Endothelial cell of umbilical vein (primary cell): ENCODE measurements around the gene CDC25A.

Experiments used
- CTCF ChIP-seq, 2 donors: IDR thresholded peaks; 1 replicate in 1 of 2; 2 replicates in 1 of 2; pipeline ENCODE4 v1.5.1; 2011; ENCODE audit warnings: low read length in 2 of 2, mild to moderate bottlenecking in 2 of 2, moderate library complexity in 2 of 2, control low read depth in 1 of 2, inconsistent platforms in 1 of 2, low read depth in 1 of 2; ENCODE audit not compliant: insufficient read depth in 1 of 2; ENCODE audit errors: extremely low read depth in 1 of 2
- MAX ChIP-seq: IDR thresholded peaks from 2 replicates; pipeline ENCODE4 v1.6.1; 2011; ENCODE audit not compliant: insufficient read depth, insufficient read length
- POLR2A ChIP-seq: IDR thresholded peaks from 2 replicates; pipeline ENCODE4 v1.6.1; 2012; ENCODE audit warnings: low read depth, mild to moderate bottlenecking, control low read depth, low read length

DNA sequence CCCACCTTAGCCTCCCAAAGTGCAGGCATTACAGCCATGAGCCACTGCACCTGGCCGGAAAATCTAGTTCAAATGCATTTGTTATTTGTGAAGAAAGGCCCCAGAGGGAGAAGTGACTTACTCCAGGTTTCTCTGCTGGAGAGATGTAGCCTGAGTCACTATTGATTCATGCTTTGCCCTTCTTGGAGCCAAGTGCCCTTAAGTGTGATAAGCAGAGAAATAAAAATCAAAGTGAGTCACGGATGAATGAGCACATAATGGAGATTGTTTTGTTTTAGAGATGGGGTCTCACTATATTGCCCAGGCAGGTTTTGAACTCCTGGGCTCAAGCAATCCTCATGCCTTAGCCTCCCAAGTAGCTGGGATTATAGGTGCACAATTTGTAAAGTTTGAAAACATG is 33.1 kb downstream of the CDC25A start:
- no peak for TF ChIP-seq CTCF (IDR thresholded peaks at IDR 0.05; ENCODE audit: extremely low read depth in 1 of 2, insufficient read depth in 1 of 2, low read depth in 1 of 2, low read length in 2 of 2)
- TF ChIP-seq POLR2A, result no peak
- no peak for TF ChIP-seq MAX
